H1 (cell line): ENCODE measurements around the gene ADAMTS3.

Experiments used
- BCL11A ChIP-seq, 2 experiments: IDR thresholded peaks; one replicate each; pipeline ENCODE4 v1.6.1; 2011; ENCODE audit warnings: low read depth in 2 of 2, low read length in 2 of 2, mild to moderate bottlenecking in 2 of 2
- CTCF ChIP-seq, 3 experiments: IDR thresholded peaks; 1 replicate in 2 of 3; 2 replicates in 1 of 3; pipeline versions ENCODE4 v1.5.1 to v1.6.1; 2011; ENCODE audit warnings: low read length in 3 of 3, mild to moderate bottlenecking in 3 of 3, inconsistent platforms in 2 of 3, low read depth in 1 of 3, moderate library complexity in 1 of 3; ENCODE audit not compliant: insufficient read depth in 1 of 3; ENCODE audit errors: control extremely low read depth in 1 of 3
- POLR2A ChIP-seq, 2 experiments: IDR thresholded peaks; 1 replicate in 1 of 2; 2 replicates in 1 of 2; pipeline ENCODE4 v1.6.1; 2011; ENCODE audit warnings: low read depth in 2 of 2, low read length in 2 of 2, mild to moderate bottlenecking in 2 of 2; ENCODE audit errors: control extremely low read depth in 1 of 2

- no peak for TF ChIP-seq BCL11A (IDR thresholded peaks at IDR 0.05; ENCODE audit: low read depth in 2 of 2, low read length in 2 of 2)
- TF ChIP-seq CTCF (IDR thresholded peaks at IDR 0.05; ENCODE audit: control extremely low read depth in 1 of 3, insufficient read depth in 1 of 3, low read depth in 1 of 3, low read length in 3 of 3) = no peak
- TF ChIP-seq POLR2A (IDR thresholded peaks at IDR 0.05; ENCODE audit: control extremely low read depth in 1 of 2, low read depth in 2 of 2, low read length in 2 of 2) = no peak
Measured at GRCh38 chr4:72449705-72450104, 119.3 kb downstream of the ADAMTS3 start.
